BJ (cell line): ENCODE data around the gene KIRREL3. TPM values are rescaled to one million over a fixed set of nuclear protein-coding genes. Genes with fewer than 3 reads are reported as not detected.

Experiments
- CTCF ChIA-PET: fragments of 350-600 bp; formaldehyde crosslinking; extraction: SDS; loops from one replicate; lab custom pipeline; 2021; ENCODE audit warnings: antibody characterized with exemption, inconsistent platforms; lab: Yijun Ruan, JAX
- POLR2A ChIA-PET: fragments of 300-600 bp; sonication (Branson Sonifier 250); formaldehyde crosslinking; extraction: SDS; loops from one replicate; lab custom pipeline; 2021; ENCODE audit warnings: antibody characterized with exemption; lab: Charles Lee
- DNase-seq: peaks from one replicate; pipeline ENCODE4 v3.0.0-alpha.2; 2011; ENCODE audit warnings: low read depth
- H3K27me3 ChIP-seq: 2 replicates; pipeline ENCODE4 v1.6.0; 2011; ENCODE audit warnings: low read length; ENCODE audit not compliant: control insufficient read depth, insufficient read depth
- H3K36me3 ChIP-seq: 2 replicates; pipeline ENCODE4 v1.5.1; 2011; ENCODE audit warnings: low read length; ENCODE audit not compliant: control insufficient read depth, insufficient read depth
- H3K4me3 ChIP-seq: 2 replicates; pipeline ENCODE4 v1.5.1; 2011; ENCODE audit warnings: low read depth, mild to moderate bottlenecking, control low read depth, low read length
- polyA plus RNA-seq: library from polyadenylated mRNA; depleted of rRNA; stranded (reverse); fragments of >200 nt; gene quantifications from 2 replicates; pipeline ENCODE4 v1.2.3, GENCODE V29; 2011
- TF ChIP-seq, protein P1 (sequence below): IDR thresholded peaks from 2 replicates; pipeline ENCODE4 v1.5.1; 2011; ENCODE audit warnings: low read depth, mild to moderate bottlenecking, control low read depth, inconsistent platforms, low read length, moderate library complexity; ENCODE audit not compliant: insufficient read depth

KIRREL3 gene
- polyA plus RNA-seq, 1 experiment = 19.6 TPM

DNA sequence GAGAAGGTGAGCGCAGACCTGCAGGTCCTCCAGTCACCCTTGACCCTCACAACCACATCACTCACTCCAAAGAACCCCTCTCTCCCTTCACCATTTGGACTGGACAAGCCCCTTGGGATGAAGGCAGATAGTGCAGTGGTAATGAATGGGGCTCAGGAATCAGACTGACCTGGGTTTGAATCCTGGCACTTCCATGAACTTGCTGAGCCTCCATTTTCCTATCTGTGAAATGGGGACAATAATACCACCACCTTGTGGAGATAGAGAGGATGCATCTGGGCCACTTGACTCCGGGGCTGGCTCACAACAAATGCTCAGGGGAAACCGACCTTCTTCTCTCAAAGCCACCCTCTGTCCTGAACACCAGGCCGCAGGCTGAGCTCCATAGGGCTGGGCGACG lies 467.0 kb downstream of the KIRREL3 start:
- no peak for DNase-seq
- H3K4me3 ChIP-seq = no peak overlapping the region
- no peaks in the 10 kb centered on the region for H3K27me3 ChIP-seq
- POLR2A ChIA-PET = no interaction called here
- CTCF ChIA-PET = no interaction called here
- H3K36me3 ChIP-seq = no peaks in the 10 kb centered on the region; the same call in 1 of the 2 replicates
- TF ChIP-seq, protein P1, sequence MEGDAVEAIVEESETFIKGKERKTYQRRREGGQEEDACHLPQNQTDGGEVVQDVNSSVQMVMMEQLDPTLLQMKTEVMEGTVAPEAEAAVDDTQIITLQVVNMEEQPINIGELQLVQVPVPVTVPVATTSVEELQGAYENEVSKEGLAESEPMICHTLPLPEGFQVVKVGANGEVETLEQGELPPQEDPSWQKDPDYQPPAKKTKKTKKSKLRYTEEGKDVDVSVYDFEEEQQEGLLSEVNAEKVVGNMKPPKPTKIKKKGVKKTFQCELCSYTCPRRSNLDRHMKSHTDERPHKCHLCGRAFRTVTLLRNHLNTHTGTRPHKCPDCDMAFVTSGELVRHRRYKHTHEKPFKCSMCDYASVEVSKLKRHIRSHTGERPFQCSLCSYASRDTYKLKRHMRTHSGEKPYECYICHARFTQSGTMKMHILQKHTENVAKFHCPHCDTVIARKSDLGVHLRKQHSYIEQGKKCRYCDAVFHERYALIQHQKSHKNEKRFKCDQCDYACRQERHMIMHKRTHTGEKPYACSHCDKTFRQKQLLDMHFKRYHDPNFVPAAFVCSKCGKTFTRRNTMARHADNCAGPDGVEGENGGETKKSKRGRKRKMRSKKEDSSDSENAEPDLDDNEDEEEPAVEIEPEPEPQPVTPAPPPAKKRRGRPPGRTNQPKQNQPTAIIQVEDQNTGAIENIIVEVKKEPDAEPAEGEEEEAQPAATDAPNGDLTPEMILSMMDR = no peak

GRCh38 chr11:126530416-126530815 lies 470.2 kb downstream of the KIRREL3 start:
- POLR2A ChIA-PET = no interaction called here
- no peaks in the 10 kb centered on the region for H3K27me3 ChIP-seq
- no peak overlapping the region for H3K4me3 ChIP-seq
- TF ChIP-seq, protein P1 = no peak
- peaks cover 1% of the 10 kb centered on the region; the same call in 1 of the 2 replicates for H3K36me3 ChIP-seq
- CTCF ChIA-PET = no interaction called here
- DNase-seq = no peak

DNA sequence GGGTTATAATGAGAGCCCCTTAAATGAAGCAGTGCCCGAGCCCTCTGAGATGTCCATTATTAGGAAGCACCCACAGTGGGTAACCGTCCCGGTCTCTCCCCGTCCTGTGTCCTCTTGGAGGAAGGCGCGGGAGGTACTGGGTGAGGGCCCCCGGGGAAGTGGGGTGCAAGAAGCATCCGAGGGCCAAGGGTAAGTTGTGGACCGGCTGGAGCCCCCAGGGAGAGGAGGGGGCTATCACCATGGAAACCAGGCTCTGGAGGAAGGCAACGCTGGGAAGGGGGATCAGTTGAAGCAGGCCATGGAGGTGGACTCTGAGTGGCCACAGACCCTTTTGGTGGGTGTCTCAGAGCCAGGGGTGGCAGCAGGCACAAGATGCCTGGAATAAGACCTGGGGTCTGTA lies 471.5 kb downstream of the KIRREL3 start:
- Histone ChIP-seq H3K4me3 (no peak overlapping the region), H3K36me3 (peaks cover 2% of the 10 kb centered on the region; the same call in 1 of the 2 replicates), H3K27me3 (no peaks in the 10 kb centered on the region)
- CTCF ChIA-PET = no interaction called here
- no peak for DNase-seq
- POLR2A ChIA-PET = no interaction called here
- TF ChIP-seq, protein P1 = no peak

- H3K4me3 ChIP-seq = no peak overlapping the region
- TF ChIP-seq, protein P1 = no peak
- ChIA-PET CTCF (no interaction called here), POLR2A (no interaction called here)
- no peak for DNase-seq
- H3K27me3 ChIP-seq = no peaks in the 10 kb centered on the region
- peaks cover 2% of the 10 kb centered on the region; the same call in 1 of the 2 replicates for H3K36me3 ChIP-seq
Measured at GRCh38 chr11:126528075-126528474, 472.5 kb downstream of the KIRREL3 start.

GRCh38 chr11:126527651-126528050 lies 472.9 kb downstream of the KIRREL3 start:
- Histone ChIP-seq H3K36me3 (peaks cover 2% of the 10 kb centered on the region; the same call in 1 of the 2 replicates), H3K4me3 (no peak overlapping the region), H3K27me3 (no peaks in the 10 kb centered on the region)
- ChIA-PET CTCF (interaction anchor here (1.4 kb wide), 1 partner anchor 11 kb away, joined by 4 read pairs; no protein-coding TSS in a partner anchor), POLR2A (no interaction called here)
- TF ChIP-seq, protein P1 = no peak
- DNase-seq = no peak
